ENCODE data around the gene SFXN3.

The SFXN3 gene

DNA sequence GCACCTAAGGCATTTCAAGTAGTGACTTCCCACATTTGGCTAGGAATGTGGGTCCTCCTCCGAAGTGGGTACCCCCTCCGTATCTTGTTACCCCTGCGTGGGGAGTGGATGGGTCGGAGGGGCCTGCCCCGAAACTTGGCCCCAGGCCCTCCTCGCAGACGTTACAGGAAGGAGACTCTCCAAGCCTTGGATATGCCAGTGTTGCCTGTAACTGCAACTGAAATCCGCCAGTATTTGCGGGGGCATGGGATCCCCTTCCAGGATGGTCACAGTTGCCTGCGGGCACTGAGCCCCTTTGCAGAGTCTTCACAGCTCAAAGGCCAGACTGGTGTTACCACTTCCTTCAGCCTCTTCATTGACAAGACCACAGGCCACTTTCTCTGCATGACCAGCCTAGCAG lies 42.9 kb upstream of the SFXN3 start:
- Histone ChIP-seq H3K27me3 (ENCODE audit: control insufficient read depth in 5 of 5, insufficient read depth in 4 of 5, low read length in 5 of 5) (no peaks in the 10 kb centered on the region), H3K36me3 (ENCODE audit: control insufficient read depth in 5 of 5, insufficient read depth in 5 of 5, low read length in 5 of 5) (peaks cover 0 to 48% (median 22%) of the 10 kb centered on the region in 5 donors), H3K9me3 (ENCODE audit: control insufficient read depth in 5 of 5, low read length in 5 of 5) (no peaks in the 10 kb centered on the region), H3K9ac (ENCODE audit: low read length in 5 of 5) (peak overlapping the region in 3 of 5 donors; percentile 8 to 93 (median 89)), H3K4me3 (ENCODE audit: low read depth in 1 of 5, low read length in 5 of 5) (peak overlapping the region; percentile 87 to 96 (median 93)), H3K4me1 (ENCODE audit: control insufficient read depth in 5 of 5, insufficient read depth in 5 of 5, low read length in 5 of 5) (peaks cover 8 to 26% (median 23%) of the 10 kb centered on the region in 5 donors), H3K27ac (ENCODE audit: low read depth, low read length) (no peak overlapping the region)

DNA sequence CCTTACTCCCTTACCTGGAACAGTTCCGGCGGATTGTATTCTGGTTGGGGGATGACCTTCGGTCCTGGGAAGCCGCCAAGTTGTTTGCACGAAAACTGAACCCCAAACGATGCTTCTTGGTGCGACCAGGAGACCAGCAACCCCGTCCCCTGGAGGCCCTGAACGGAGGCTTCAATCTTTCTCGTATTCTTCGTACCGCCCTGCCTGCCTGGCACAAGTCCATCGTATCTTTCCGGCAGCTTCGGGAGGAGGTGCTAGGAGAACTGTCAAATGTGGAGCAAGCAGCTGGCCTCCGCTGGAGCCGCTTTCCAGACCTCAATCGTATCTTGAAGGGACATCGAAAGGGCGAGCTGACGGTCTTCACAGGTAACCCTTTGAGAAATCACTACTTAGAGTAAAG lies 41.9 kb upstream of the SFXN3 start:
- no peak overlapping the region for H3K4me3 ChIP-seq (ENCODE audit: low read depth in 1 of 5, low read length in 5 of 5)
- H3K36me3 ChIP-seq (ENCODE audit: control insufficient read depth in 5 of 5, insufficient read depth in 5 of 5, low read length in 5 of 5): peaks cover 0 to 49% (median 23%) of the 10 kb centered on the region in 5 donors
- no peaks in the 10 kb centered on the region for H3K9me3 ChIP-seq (ENCODE audit: control insufficient read depth in 5 of 5, low read length in 5 of 5)
- H3K9ac ChIP-seq (ENCODE audit: low read length in 5 of 5): no peak overlapping the region
- no peak overlapping the region for H3K27ac ChIP-seq (ENCODE audit: low read depth, low read length)
- H3K4me1 ChIP-seq (ENCODE audit: control insufficient read depth in 5 of 5, insufficient read depth in 5 of 5, low read length in 5 of 5): peaks cover 8 to 26% (median 23%) of the 10 kb centered on the region in 5 donors
- no peaks in the 10 kb centered on the region for H3K27me3 ChIP-seq (ENCODE audit: control insufficient read depth in 5 of 5, insufficient read depth in 4 of 5, low read length in 5 of 5)

DNA sequence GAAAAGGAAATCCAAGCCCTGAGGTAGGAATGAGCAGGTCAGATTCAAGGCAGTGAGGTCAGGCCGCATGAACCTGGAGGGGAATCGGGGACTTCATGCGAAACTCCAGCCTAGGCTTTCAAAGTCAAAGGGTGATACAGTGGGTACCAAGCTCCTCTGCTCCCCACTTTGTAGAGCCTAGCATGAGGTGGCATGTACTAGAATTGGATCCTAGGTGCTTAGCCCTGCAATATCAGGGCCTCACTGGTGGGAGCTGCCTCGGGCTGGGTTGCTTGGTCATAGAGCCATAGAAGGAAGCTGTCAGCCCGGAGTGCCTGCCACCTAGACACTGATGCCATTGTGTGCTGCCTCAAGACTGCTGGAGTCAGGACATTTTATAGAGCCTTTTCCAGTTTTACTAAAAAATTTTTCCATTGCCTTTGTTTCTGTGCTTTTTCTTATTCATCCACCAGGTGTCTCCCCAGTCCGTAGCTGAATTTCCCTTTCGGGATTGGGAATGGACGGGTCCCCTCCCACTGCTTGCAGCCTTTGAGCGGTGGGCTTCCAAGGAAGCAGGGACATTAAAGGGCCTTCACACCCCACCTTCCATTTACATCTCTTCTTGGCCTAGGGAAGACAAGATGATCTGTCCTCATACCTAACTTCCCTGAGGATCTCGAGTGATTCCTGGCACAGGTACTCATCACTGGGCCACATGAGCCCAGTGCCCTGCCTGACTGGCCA lies 36.9 kb upstream of the SFXN3 start:
- H3K27me3 ChIP-seq (ENCODE audit: control insufficient read depth in 5 of 5, insufficient read depth in 4 of 5, low read length in 5 of 5): no peaks in the 10 kb centered on the region
- peaks cover 0 to 34% (median 22%) of the 10 kb centered on the region in 5 donors for H3K36me3 ChIP-seq (ENCODE audit: control insufficient read depth in 5 of 5, insufficient read depth in 5 of 5, low read length in 5 of 5)
- H3K9ac ChIP-seq (ENCODE audit: low read length in 5 of 5): no peak overlapping the region
- H3K27ac ChIP-seq (ENCODE audit: low read depth, low read length): no peak overlapping the region
- no peak overlapping the region for H3K4me3 ChIP-seq (ENCODE audit: low read depth in 1 of 5, low read length in 5 of 5)
- H3K4me1 ChIP-seq (ENCODE audit: control insufficient read depth in 5 of 5, insufficient read depth in 5 of 5, low read length in 5 of 5): peaks cover 3 to 29% (median 23%) of the 10 kb centered on the region in 5 donors
- H3K9me3 ChIP-seq (ENCODE audit: control insufficient read depth in 5 of 5, low read length in 5 of 5): no peaks in the 10 kb centered on the region

DNA sequence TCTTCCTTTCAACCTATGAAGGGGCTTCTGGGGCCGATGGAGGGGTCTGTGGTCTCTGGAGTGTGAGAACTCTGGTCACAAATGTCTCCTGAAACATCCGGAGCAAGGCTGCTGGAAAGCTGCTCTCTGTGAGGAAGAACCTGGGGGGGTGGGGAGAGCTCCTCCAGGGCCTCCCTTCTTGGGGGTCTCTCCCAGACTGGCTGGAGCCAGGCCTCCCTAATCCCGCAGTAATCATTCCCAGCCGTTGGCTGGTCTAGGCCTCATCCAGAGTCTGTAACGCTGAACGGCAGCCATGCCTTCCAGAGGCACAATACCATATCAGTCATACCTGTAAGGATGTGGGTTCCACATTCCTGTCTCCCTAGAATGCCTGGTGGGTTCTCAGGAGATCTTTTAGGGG lies 35.9 kb upstream of the SFXN3 start:
- no peaks in the 10 kb centered on the region for H3K9me3 ChIP-seq (ENCODE audit: control insufficient read depth in 5 of 5, low read length in 5 of 5)
- no peak overlapping the region for H3K4me3 ChIP-seq (ENCODE audit: low read depth in 1 of 5, low read length in 5 of 5)
- H3K27me3 ChIP-seq (ENCODE audit: control insufficient read depth in 5 of 5, insufficient read depth in 4 of 5, low read length in 5 of 5): no peaks in the 10 kb centered on the region
- no peak overlapping the region for H3K9ac ChIP-seq (ENCODE audit: low read length in 5 of 5)
- peaks cover 3 to 32% (median 26%) of the 10 kb centered on the region in 5 donors for H3K4me1 ChIP-seq (ENCODE audit: control insufficient read depth in 5 of 5, insufficient read depth in 5 of 5, low read length in 5 of 5)
- peaks cover 0 to 26% (median 19%) of the 10 kb centered on the region in 5 donors for H3K36me3 ChIP-seq (ENCODE audit: control insufficient read depth in 5 of 5, insufficient read depth in 5 of 5, low read length in 5 of 5)
- H3K27ac ChIP-seq (ENCODE audit: low read depth, low read length): no peak overlapping the region

DNA sequence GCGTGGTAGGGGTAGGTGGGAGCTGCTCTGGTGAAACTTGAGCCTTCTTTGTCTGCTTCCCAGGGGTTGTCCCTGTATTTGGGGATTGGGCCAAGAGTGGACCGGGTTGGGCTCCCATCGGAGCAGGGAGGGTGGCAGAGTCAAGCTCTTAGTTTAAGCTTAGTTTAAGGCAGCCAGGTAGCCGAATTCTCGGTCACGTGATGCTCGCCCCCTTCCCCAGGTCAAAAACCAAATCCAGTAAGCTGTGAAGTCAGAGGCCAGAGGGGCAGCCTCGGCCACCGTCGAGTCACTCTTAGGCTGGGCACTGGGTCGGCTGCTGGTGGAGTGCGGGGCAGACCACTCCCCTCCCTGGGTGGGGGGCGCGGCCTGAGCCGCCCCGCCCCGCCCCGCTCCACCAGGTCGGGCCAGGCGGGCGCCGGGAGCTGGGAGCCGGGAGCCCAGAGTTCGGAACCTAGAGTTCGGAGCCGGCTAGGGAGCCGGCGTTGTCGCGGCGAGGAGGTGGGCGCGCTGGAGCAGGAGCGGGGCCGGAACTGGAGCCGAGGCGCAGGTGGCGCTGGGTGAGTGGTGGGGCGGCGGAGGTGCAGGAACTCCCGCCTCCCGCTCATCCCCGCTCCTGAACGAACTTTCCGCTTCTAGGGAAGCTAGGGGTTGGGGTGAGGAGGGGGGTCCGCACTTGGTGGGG lies 34.2 kb upstream of the SFXN3 start:
- Histone ChIP-seq H3K36me3 (ENCODE audit: control insufficient read depth in 5 of 5, insufficient read depth in 5 of 5, low read length in 5 of 5) (peaks cover 0 to 12% (median 7%) of the 10 kb centered on the region in 5 donors), H3K4me3 (ENCODE audit: low read depth in 1 of 5, low read length in 5 of 5) (peak overlapping the region; percentile 55 to 93 (median 75)), H3K27me3 (ENCODE audit: control insufficient read depth in 5 of 5, insufficient read depth in 4 of 5, low read length in 5 of 5) (no peaks in the 10 kb centered on the region), H3K4me1 (ENCODE audit: control insufficient read depth in 5 of 5, insufficient read depth in 5 of 5, low read length in 5 of 5) (peaks cover 11 to 48% (median 41%) of the 10 kb centered on the region in 5 donors), H3K9me3 (ENCODE audit: control insufficient read depth in 5 of 5, low read length in 5 of 5) (no peaks in the 10 kb centered on the region), H3K27ac (ENCODE audit: low read depth, low read length) (peak overlapping the region; percentile 91), H3K9ac (ENCODE audit: low read length in 5 of 5) (peak overlapping the region in 4 of 5 donors; percentile 76 to 99 (median 94))

DNA sequence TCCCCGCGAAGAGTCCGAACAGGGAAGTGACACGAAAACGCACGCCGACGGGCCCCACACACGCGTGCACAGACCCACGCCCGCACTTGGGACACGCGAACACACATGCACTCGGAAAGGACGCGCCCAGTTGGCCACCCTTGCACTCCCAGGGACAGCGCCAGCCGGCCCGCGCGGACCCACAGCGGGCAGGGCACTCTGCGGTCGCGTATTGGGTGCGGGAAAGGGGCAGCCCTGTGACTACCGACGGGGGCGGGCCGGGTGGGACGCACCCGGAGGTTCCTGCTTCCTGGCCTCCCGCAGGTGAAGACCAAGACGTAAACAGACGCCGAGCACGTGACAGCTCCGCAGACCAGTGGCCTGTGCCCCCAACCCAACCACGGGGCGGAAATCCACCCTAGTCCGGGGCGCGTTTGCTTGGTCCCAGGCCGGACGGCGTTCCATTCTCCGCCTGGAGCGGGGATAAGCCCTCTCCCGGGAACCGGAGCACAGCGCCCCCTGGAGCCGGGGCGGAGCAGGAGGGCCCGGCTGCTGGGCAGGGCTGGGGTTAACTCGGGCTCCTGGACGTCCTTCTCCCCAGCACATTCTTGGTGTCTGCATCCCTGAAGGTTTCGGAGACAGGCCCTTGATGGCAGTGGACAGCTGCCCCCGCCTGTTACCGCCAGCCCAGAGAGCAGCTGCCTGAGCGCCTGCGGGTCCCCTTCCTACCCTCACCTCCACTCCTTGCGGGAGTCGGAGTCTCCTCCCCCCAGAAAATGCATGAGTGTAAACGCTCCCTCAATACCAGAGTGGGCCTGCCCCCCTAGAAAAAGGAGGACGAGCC lies 33.5 kb upstream of the SFXN3 start:
- Histone ChIP-seq H3K9ac (ENCODE audit: low read length in 5 of 5) (peak overlapping the region; percentile 69 to 99 (median 92)), H3K27me3 (ENCODE audit: control insufficient read depth in 5 of 5, insufficient read depth in 4 of 5, low read length in 5 of 5) (no peaks in the 10 kb centered on the region), H3K9me3 (ENCODE audit: control insufficient read depth in 5 of 5, low read length in 5 of 5) (no peaks in the 10 kb centered on the region), H3K4me1 (ENCODE audit: control insufficient read depth in 5 of 5, insufficient read depth in 5 of 5, low read length in 5 of 5) (peaks cover 16 to 56% (median 49%) of the 10 kb centered on the region in 5 donors), H3K36me3 (ENCODE audit: control insufficient read depth in 5 of 5, insufficient read depth in 5 of 5, low read length in 5 of 5) (peaks cover 0 to 17% (median 9%) of the 10 kb centered on the region in 5 donors), H3K4me3 (ENCODE audit: low read depth in 1 of 5, low read length in 5 of 5) (peak overlapping the region; percentile 69 to 93 (median 75)), H3K27ac (ENCODE audit: low read depth, low read length) (peak overlapping the region; percentile 91)

DNA sequence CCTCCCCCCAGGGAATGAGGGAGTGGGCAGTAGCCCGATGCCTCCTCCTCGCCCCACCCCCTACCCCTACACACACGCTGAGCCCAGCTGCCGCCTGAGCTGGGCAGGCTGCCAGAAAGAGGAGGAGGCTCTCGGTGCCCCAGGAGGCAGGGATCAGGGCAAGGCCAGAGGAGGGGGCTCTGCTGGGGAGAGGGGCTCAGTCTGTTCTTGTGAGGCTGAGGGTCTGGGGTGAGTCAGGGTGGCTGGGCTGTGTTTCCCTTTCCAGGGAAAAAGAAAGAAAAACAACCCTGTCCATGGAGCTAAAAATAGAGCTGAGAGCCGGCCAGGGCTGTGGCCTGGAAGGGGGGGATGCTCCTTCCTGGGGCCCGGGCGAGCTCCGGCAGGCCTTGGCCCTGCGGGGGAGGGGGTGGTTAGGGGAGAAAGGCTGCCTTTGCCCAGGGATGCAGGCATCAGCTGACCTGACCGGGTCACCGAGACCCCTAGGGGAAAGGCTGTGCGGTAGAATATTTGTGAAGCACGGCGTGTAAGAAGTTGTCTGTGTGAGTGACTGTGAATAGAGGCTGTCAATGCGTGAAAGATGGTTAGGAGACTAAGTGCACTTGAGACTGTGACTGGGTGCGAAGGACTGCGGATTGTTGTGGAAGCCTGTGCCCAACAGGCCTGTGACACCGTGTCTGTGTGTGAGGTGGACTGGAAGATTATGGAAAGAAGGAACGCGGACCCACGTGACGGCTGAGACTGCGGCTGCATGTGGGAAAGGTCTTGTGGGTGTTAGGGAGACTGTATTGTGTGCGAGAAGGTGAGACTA lies 32.6 kb upstream of the SFXN3 start:
- Histone ChIP-seq H3K4me3 (ENCODE audit: low read depth in 1 of 5, low read length in 5 of 5) (peak overlapping the region; percentile 72 to 93 (median 88)), H3K27me3 (ENCODE audit: control insufficient read depth in 5 of 5, insufficient read depth in 4 of 5, low read length in 5 of 5) (no peaks in the 10 kb centered on the region), H3K36me3 (ENCODE audit: control insufficient read depth in 5 of 5, insufficient read depth in 5 of 5, low read length in 5 of 5) (peaks cover 0 to 20% (median 11%) of the 10 kb centered on the region in 5 donors), H3K27ac (ENCODE audit: low read depth, low read length) (peak overlapping the region; percentile 91), H3K9me3 (ENCODE audit: control insufficient read depth in 5 of 5, low read length in 5 of 5) (no peaks in the 10 kb centered on the region), H3K9ac (ENCODE audit: low read length in 5 of 5) (peak overlapping the region; percentile 69 to 99 (median 92)), H3K4me1 (ENCODE audit: control insufficient read depth in 5 of 5, insufficient read depth in 5 of 5, low read length in 5 of 5) (peaks cover 16 to 64% (median 54%) of the 10 kb centered on the region in 5 donors)

DNA sequence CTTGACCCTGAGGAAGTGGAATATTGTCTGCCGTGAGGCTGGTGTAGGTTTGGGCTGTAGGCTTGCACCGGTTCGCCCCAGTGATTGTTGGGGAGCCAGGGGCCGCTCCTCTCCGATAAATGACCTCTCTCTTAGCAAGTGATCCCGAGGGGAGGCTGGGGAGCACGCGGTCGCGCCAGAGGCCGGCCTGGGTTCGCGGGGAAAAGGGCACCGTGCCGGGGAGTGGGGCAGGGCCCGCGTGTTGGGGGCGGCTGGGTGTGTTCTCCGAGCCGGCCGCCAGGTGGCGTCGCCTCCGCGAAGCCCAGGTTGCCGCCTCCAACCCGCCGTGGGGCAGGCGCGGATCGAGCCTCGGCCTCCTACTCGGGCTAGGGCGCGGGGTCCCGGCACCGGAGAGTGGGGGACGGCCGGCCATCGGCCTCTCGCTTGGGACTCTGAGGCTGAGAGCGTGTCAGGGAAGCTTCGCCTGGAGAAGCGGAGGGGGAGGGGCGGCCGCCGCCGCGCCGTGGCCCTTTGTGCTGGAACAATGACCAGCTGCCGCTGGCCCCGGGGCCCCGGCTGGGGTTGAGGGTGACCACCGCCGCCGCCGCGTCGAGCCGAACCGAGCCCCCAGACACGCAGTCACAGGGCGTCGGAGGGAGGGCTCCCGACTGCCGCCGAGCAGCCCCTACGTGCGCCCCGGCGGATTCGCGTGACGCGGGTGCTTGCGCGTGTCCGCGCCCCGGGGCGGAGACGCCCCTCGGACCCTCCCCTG lies 31.9 kb upstream of the SFXN3 start:
- Histone ChIP-seq H3K4me1 (ENCODE audit: control insufficient read depth in 5 of 5, insufficient read depth in 5 of 5, low read length in 5 of 5) (peaks cover 16 to 72% (median 62%) of the 10 kb centered on the region in 5 donors), H3K9ac (ENCODE audit: low read length in 5 of 5) (peak overlapping the region; percentile 69 to 99 (median 92)), H3K9me3 (ENCODE audit: control insufficient read depth in 5 of 5, low read length in 5 of 5) (no peaks in the 10 kb centered on the region), H3K27me3 (ENCODE audit: control insufficient read depth in 5 of 5, insufficient read depth in 4 of 5, low read length in 5 of 5) (no peaks in the 10 kb centered on the region), H3K27ac (ENCODE audit: low read depth, low read length) (peak overlapping the region; percentile 91), H3K4me3 (ENCODE audit: low read depth in 1 of 5, low read length in 5 of 5) (peak overlapping the region; percentile 72 to 93 (median 88)), H3K36me3 (ENCODE audit: control insufficient read depth in 5 of 5, insufficient read depth in 5 of 5, low read length in 5 of 5) (peaks cover 0 to 21% (median 18%) of the 10 kb centered on the region in 5 donors)
